Fibroblast of skin of left quadriceps (primary cell): ENCODE results near the gene MYADML2.

Experiments
- DNase-seq, 2 experiments: peaks; one replicate each; pipeline ENCODE4 v3.0.0-alpha.2; 2013; ENCODE audit warnings: low read depth in 2 of 2

Gene MYADML2

GRCh38 chr17:81978524-81979298, 31.7 kb upstream of the MYADML2 start:
- DNase-seq = no peak

- DNase-seq = peak; percentile 79
These were observed 30.3 kb upstream of the MYADML2 start, which contains the start of gene ASPSCR1 for GRCh38 chr17:81977211-81977808. Gene ASPSCR1, plus strand, starts transcription at chr17:81977629. Its CDS starts 18 bp downstream, at chr17:81977647.

GRCh38 chr17:81976332-81977210, 29.5 kb upstream of the MYADML2 start:
- no peak for DNase-seq

- no peak for DNase-seq
These were observed 26.4 kb upstream of the MYADML2 start for GRCh38 chr17:81973432-81973831.

GRCh38 chr17:81968850-81969812, 22.1 kb upstream of the MYADML2 start:
- DNase-seq = no peak

- no peak for DNase-seq
These were observed 21.3 kb upstream of the MYADML2 start for GRCh38 chr17:81968396-81968745.

GRCh38 chr17:81967533-81968395, 20.7 kb upstream of the MYADML2 start:
- peak in 1 of 2 experiments; percentile 12 for DNase-seq

- no peak for DNase-seq
These were observed 20.2 kb upstream of the MYADML2 start for GRCh38 chr17:81967244-81967532.

- DNase-seq = no peak
These were observed 19.6 kb upstream of the MYADML2 start for GRCh38 chr17:81966343-81967243.

- no peak for DNase-seq
These were observed 17.2 kb upstream of the MYADML2 start for GRCh38 chr17:81964081-81964849.

GRCh38 chr17:81962499-81963441, 15.7 kb upstream of the MYADML2 start:
- DNase-seq = no peak

GRCh38 chr17:81961521-81962498, 14.8 kb upstream of the MYADML2 start:
- DNase-seq = no peak

- DNase-seq = no peak
These were observed 14.1 kb upstream of the MYADML2 start, which contains the start of gene NOTUM for GRCh38 chr17:81961087-81961511. Gene NOTUM, minus strand, starts transcription at chr17:81961187. Its CDS starts 278 bp downstream, at chr17:81960909.

GRCh38 chr17:81960130-81960958, 13.3 kb upstream of the MYADML2 start:
- DNase-seq = no peak
